ENCODE measurements around the gene CEP170B.
A peak's percentile ranks its signal among the peaks of the same experiment; 100 is the strongest.

CEP170B gene

GRCh38 chr14:104868060-104868740 is 3.1 kb downstream of the CEP170B start:
- DNase-seq (ENCODE audit: low read depth) = no peak

- no peak for DNase-seq (ENCODE audit: low read depth)
Observed at GRCh38 chr14:104868811-104869572, 3.9 kb downstream of the CEP170B start.

DNA sequence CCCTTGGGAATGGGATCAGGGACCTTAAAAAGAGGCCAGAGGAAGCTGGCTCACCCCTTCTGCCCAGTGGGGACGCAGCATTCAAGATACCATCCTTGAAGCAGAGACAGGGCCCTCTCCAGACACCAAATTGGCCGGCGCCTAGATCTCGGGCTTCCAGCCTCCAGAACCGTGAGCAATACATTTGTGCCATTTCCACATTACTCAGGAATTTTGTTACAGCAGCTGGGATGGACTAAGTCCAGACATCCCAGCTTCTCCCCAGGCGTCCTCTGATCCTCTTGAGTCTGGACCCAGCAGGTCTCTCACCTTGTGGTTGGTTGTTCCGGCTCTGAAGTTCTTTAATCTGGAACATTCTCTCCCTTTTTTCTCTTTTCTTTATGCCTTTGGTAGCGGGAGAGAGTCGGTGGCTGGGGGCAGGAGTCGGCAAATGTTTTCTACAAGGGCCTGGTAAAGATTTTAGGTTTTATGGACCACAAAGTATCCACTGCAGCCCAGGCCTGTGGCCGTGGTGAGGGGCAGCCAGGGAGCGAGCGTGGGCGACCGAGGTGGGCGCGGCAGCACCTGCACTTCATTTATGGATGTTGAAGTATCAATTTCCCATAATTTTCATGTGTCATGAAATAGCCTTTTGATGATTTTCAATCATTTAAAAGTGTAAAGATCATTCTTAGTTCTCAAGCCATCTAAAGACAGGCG is 4.8 kb downstream of the CEP170B start:
- DNase-seq (ENCODE audit: low read depth) = no peak

DNA sequence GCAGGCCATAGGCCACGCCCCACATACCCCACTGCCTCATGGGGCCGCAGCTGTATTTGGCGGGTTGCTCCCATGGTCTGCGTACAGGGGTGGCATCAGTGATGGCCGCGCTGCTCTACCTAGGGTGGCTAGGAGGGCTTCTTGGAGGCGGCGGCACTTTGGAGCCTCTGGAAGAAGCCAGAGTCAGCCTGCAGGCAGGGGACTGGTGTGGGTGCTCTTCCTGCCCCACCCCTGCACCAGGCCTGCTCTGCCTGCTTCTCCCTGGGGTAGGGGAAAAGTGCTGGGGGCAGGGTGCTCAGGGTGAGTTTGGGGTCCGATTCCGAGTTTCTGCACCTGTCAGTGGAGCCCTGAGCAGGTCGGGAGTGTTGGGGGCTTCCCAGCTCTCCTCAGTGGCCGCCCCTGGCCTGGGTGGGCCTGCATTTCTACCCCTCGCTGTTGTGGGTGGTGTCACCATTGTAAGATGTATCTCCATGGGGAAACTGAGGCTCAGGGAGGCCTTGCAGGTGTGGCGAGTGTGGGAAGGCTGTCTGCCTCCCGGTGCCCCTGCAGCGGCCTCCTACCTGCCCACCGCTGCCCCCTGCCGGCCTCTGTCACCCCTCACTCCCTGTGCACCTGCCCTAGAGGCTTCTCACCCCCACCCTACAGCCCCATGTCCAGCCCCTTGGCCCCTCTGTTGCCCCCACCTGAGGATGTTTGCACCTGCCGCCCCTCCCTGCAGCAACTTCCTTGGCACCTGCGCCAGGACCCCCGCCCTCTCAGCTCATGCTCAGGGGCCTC is 5.5 kb downstream of the CEP170B start:
- no peak for DNase-seq (ENCODE audit: low read depth)

DNA sequence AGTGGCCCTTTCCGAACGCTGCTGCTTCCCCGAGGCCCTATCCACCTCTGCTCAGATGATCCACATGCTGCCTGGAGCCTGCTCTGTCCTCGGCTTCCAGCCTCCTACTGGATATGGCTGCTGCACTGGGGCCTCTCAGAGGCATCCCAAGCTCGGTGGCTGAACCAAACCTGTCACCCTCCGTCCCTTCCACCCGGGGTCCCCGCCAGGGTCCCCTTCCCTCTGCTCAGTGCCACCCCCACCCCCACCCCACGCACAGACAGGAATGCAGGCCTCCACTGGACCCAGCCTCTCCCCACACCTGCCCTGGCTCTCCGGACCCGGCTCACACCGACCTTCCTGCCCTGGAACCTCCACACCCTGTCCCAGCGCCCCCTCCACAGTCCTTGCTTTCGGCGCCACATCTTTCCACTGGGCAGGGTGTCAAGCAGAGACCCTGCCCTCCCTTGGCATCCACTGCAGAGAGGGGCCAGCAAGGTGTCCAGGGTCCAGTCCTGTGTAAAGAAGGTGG is 6.1 kb downstream of the CEP170B start:
- no peak for DNase-seq (ENCODE audit: low read depth)

- no peak for DNase-seq (ENCODE audit: low read depth)
Observed at GRCh38 chr14:104871656-104872468, 6.8 kb downstream of the CEP170B start.

DNA sequence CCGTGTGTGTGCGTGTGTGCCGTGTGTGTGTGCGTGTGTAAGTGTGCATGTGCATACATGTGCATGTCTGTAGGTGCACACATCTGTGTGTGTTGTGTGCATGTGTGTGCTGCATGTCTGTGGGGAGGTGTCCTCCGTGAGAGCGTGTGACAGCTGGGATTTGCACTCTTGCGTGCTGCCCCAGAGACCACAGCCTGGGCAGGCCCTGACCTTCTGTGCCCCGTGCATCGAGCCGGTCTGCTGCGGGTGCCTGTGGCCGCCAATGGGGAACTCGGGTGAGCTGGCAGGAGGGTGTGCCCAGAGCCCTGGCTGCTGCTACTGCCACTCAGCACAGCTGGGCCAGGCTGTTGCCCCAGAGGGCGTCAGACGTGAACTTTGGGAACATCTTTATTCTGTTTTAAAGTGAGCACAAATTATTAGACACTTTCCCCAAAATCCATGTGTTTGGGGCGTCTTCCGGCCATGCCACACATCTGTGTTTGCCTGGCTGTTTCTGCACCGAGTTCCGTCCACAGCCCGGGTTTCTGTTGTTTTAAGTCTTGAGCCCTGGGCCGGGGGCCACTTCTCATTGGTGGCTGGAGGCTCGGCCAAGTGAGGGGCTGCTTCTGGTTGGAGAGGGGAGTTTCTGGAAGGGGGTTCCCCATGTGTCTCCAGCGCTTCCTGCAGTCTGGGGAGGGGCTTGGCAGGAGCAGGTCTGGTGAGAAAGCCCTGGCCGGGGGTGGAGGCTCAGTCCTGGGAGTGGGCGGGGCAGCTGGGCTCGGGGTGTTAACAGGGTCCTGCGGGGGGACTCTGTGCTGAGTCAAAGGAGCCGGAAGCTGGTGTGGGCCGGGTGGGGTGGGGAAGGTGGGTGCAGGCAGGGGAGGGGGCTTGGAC is 7.6 kb downstream of the CEP170B start:
- no peak for DNase-seq (ENCODE audit: low read depth)

DNA sequence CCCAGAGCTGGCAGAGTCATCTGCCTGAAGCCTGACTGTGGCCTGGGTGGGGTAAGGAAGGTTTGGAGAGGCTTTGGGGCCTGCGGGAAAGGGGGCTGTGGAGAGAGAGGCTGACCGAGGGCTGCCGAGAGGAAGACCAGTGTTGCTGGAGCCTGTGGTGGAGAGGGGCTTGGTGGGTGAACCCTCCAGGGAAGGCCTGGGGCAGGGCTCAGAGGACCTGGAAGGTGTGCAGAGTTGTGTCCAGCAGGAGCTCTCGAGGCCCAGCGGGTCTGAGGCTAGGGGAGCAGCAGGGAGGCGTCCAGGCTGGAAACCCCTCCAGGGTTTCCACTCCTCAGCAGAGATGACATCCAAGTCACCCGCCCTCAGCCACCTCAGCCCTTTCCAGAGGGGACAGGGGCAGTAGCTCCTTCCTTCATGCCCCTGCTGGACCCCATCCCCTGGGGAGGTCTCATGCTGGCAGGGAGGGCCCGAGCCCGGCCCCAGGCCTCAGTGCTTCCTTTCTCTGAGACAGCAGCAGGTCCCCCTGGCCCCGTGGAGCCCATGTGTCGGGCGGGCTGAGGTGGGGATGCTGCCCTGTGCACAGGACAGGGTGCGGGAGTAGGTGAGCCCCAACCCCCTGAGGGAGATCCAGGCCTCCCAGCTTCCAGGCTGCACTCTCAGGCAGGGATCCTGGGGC is 8.4 kb downstream of the CEP170B start:
- DNase-seq (ENCODE audit: low read depth) = no peak

- DNase-seq (ENCODE audit: low read depth) = no peak
Observed at GRCh38 chr14:104874110-104874531, 9.1 kb downstream of the CEP170B start.

DNA sequence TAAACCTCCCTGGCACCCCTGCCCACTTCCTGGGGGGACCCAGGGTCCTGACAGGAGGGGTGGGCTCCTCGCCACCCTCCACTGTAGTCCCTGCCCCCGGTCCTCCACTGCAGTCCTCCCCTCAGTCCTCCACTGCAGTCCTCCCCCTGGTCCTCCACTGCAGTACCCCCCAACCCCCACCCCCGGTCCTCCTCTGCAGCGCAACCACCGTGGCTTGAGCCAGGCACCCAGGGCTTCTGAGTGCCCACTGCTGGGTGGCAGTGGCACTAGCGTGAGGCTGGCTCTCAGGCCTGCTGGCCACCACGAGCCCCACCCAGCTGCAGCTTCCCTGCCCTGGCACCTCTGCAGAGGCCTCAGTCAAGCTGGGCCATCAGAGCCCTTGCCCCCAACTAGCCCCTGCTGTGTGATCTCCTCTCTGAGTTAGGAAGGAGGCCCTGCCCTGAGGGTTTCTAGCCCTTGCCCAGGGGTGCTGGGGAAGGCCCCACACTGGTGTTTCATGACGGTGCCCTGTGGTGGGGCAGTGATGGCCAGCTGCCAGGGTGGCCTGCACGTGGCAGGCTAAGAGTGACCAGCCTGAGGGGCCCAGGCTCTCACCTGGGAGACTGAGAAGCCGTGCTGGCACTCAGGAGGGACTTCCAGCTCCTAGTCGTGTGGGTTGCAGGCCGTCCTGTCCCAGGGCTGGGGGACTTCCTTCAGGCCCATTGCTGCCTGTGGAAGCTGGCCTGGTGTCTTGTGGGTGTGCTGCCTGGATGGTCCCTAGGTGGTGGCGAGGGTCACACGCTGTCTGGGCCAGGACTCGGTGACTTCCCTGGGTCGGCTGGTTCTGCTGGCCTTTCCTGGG is 9.7 kb downstream of the CEP170B start:
- no peak for DNase-seq (ENCODE audit: low read depth)

DNA sequence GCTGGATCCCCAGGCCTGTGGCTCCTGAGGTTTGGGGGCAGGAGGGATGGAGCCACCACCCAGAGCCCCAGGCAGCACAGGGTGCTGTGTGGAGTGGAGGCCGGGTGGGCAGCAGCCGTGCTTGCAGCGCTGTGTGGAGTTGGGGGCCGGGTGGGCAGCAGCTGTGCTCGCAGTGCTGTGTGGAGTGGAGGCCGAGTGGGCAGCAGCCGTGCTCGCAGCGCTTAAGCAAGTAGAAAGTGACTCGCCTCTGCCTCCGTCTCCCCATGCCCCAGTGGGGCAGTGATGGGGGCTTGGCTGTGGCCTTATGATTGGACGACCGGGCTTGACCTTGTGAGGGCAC is 10.3 kb downstream of the CEP170B start:
- DNase-seq (ENCODE audit: low read depth) = no peak

- DNase-seq (ENCODE audit: low read depth) = no peak
Observed at GRCh38 chr14:104875811-104876210, 10.7 kb downstream of the CEP170B start.

GRCh38 chr14:104876251-104876699 is 11.2 kb downstream of the CEP170B start:
- peak; percentile 31 for DNase-seq (ENCODE audit: low read depth)

GRCh38 chr14:104877066-104877805 is 12.2 kb downstream of the CEP170B start:
- DNase-seq (ENCODE audit: low read depth) = no peak

- DNase-seq (ENCODE audit: low read depth) = no peak
Observed at GRCh38 chr14:104877806-104878550, 12.9 kb downstream of the CEP170B start.

- no peak for DNase-seq (ENCODE audit: low read depth)
Observed at GRCh38 chr14:104878582-104878981, 13.5 kb downstream of the CEP170B start.

Measured in CMK (cell line).